Tibial artery (tissue), 4 donors: ENCODE results near the gene ABTB2.

Experiments used
- DNase-seq, 2 donors: peaks; one replicate each; pipeline ENCODE4 v3.0.0-alpha.2; 2019
- H3K27ac ChIP-seq, 2 donors: fragments of 200-600 bp; sonication (generic) in 1 of 2; 1 replicate in 1 of 2; 2 replicates in 1 of 2; pipeline ENCODE4 v1.5.1; 2018 to 2019; ENCODE audit warnings: mild to moderate bottlenecking in 1 of 2
- H3K27me3 ChIP-seq, 2 donors: fragments of 200-600 bp; sonication (generic) in 1 of 2; one replicate each; pipeline versions ENCODE4 v1.5.1 to v1.6.0; 2016 to 2019
- H3K36me3 ChIP-seq, 3 donors: fragments of 200-600 bp; sonication (generic) in 2 of 3; one replicate each; pipeline ENCODE4 v1.5.1; 2016 to 2019; ENCODE audit warnings: mild to moderate bottlenecking in 2 of 3
- H3K4me1 ChIP-seq, 4 donors: fragments of 200-600 bp; sonication (generic) in 2 of 4; 1 replicate in 3 of 4; 2 replicates in 1 of 4; pipeline ENCODE4 v1.5.1; 2016 to 2019
- H3K4me3 ChIP-seq, 2 donors: fragments of 200-600 bp; sonication (generic) in 1 of 2; 1 replicate in 1 of 2; 2 replicates in 1 of 2; pipeline ENCODE4 v1.5.1; 2018 to 2019; ENCODE audit warnings: mild to moderate bottlenecking in 2 of 2
- H3K9me3 ChIP-seq, 3 donors: fragments of 200-600 bp; sonication (generic) in 1 of 3; one replicate each; pipeline ENCODE4 v1.5.1; 2016 to 2019
- intact Hi-C: fragments of 100-400 bp; cut with DNase I; formaldehyde crosslinking; loops from one replicate; pipeline ENCODE4 v1.15.0; 2023; ENCODE audit warnings: low total_unique reads
- TF ChIP-seq, protein P1 (sequence below), 2 experiments: fragments of 200-600 bp in 1 of 2; fragments of 450-650 bp in 1 of 2; IDR thresholded peaks; one replicate each; pipeline ENCODE4 v1.5.1; 2017 to 2019; ENCODE audit warnings: antibody characterized with exemption in 2 of 2, mild to moderate bottlenecking in 1 of 2, moderate library complexity in 1 of 2

Gene ABTB2

DNA sequence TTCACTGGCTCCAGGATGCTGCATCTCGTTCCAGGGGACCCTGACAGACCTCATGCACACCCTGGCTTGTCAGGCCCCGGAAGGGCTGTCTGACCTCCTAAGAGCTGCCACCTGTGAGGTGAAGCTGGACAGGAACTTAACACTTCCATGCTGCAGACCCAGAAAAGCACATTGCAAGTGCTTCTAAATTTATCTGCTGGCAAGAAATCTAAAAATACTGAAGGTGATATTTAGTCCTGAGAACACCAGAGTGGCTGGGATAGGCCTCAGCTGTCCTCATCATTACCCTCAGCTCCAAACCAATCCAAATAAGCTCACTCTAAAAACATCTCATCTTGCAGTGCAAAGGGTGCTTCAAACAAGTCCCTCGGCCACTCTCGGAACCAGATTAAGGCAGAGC is 46.7 kb downstream of the ABTB2 start:
- DNase-seq: no peak
- H3K4me3 ChIP-seq: no peak overlapping the region
- peaks cover 0 to 15% (median 3%) of the 10 kb centered on the region in 4 donors for H3K4me1 ChIP-seq

DNA sequence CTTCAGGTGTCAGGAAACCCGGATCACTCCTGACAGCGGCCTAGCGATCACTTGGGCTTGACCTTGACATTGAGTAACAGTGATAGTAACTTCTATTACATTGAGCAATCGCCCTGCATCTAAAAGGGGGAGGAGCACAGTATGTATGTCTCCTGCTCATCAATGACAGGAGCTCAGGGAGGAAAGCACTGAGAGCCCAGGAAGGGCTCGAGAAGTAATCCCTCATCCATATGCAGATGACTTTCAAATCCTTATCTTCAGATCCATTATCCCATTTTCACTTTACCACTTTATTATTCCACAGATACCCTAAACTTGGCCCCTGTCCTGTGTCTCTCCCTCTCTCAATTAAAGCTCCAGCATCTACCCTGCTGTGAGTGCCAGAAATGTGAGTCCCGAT is 47.8 kb downstream of the ABTB2 start:
- Histone ChIP-seq H3K4me3 (no peak overlapping the region), H3K27ac (no peak overlapping the region)

More for the DNA sequence above, 46.7 kb downstream of the ABTB2 start:
- Histone ChIP-seq H3K36me3 (no peaks in the 10 kb centered on the region), H3K27ac (no peak overlapping the region), H3K9me3 (no peaks in the 10 kb centered on the region), H3K27me3 (no peaks in the 10 kb centered on the region)
- intact Hi-C loops: no loop called here
- TF ChIP-seq, protein P1, sequence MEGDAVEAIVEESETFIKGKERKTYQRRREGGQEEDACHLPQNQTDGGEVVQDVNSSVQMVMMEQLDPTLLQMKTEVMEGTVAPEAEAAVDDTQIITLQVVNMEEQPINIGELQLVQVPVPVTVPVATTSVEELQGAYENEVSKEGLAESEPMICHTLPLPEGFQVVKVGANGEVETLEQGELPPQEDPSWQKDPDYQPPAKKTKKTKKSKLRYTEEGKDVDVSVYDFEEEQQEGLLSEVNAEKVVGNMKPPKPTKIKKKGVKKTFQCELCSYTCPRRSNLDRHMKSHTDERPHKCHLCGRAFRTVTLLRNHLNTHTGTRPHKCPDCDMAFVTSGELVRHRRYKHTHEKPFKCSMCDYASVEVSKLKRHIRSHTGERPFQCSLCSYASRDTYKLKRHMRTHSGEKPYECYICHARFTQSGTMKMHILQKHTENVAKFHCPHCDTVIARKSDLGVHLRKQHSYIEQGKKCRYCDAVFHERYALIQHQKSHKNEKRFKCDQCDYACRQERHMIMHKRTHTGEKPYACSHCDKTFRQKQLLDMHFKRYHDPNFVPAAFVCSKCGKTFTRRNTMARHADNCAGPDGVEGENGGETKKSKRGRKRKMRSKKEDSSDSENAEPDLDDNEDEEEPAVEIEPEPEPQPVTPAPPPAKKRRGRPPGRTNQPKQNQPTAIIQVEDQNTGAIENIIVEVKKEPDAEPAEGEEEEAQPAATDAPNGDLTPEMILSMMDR (IDR thresholded peaks at IDR 0.05): no peak

DNA sequence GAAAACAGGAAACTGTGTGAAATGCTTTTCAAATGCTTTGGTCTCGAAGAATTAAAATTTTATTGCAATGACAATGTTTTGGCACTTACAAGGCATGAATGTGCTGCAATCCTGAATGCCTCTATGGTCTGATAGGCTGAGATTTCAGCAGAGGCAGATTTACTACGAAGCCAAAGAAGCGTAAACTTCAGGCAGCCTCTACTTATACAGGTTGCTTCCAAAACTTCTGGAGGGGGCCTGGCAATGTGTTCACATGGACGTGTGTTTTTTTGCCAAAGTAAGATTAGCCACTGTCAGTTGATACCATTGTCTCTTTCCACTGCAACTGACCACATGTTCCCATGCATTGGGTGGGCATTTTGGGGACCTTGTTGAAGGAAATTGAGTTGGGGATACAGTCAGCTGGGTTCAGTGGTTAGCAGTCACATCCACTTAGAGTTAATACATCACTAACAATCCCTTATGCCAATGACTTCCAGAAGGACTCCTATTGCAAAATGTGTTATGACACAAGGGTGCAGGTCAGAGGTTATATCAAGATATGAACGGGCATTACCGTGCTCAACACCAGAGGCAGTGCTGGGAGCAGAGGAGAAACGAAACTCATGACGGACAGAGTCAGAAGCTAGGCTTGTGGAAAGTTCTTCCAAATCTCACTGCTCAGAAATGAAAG is 48.8 kb downstream of the ABTB2 start:
- H3K27ac ChIP-seq: no peak overlapping the region
- TF ChIP-seq, protein P1 (IDR thresholded peaks at IDR 0.05): no peak
- H3K27me3 ChIP-seq: no peaks in the 10 kb centered on the region
- peaks cover 0 to 15% (median 3%) of the 10 kb centered on the region in 4 donors for H3K4me1 ChIP-seq
- no peaks in the 10 kb centered on the region for H3K9me3 ChIP-seq
- peak in 1 of 2 donors; percentile 37 for DNase-seq
- no peak overlapping the region for H3K4me3 ChIP-seq
- intact Hi-C loops: no loop called here
- no peaks in the 10 kb centered on the region for H3K36me3 ChIP-seq

More for the DNA sequence above, 47.8 kb downstream of the ABTB2 start:
- H3K27me3 ChIP-seq: no peaks in the 10 kb centered on the region
- TF ChIP-seq, protein P1 (IDR thresholded peaks at IDR 0.05): no peak
- no peak for DNase-seq
- peaks cover 0 to 15% (median 3%) of the 10 kb centered on the region in 4 donors for H3K4me1 ChIP-seq
- intact Hi-C loops: no loop called here
- H3K36me3 ChIP-seq: no peaks in the 10 kb centered on the region
- H3K9me3 ChIP-seq: no peaks in the 10 kb centered on the region

DNA sequence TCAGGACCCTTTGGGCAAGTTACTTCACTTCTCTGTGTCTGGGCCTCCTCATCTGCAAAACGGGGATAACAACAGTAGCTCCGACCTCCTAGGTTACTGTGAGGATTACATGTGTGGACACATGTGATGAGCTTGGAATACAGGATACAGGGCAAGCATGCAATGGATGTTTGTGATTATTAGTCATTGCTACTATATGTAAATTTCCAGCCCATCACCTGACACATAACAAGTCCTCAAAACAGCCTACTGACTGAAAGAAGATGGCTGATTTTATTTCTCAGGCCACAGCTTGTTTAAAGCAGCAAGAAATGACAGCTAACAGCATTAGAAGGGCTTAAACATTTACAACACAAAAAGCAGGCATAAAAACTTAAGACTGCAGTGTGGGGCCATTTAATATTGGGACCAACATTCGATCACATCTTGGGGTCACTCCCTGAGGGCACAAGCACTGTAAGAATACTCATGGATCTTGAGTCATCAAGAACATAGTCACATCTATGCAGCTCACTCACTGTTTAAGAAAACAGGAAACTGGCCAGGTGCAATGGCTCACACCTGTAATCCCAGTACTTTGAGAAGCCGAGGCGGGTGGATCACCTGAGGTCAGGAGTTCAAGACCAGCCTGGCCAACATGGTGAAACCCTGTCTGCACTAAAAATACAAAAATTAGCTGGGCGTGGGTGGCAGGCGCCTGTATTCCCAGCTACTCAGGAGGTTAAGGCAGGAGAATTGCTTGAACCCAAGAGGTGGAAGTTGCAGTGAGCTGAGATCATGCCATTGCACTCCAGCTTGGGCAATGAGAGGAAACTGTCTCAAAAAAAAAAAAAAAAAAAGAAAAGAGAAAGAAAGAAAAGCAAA is 49.5 kb downstream of the ABTB2 start:
- Histone ChIP-seq H3K27ac (no peak overlapping the region), H3K36me3 (no peaks in the 10 kb centered on the region), H3K27me3 (no peaks in the 10 kb centered on the region), H3K4me1 (peaks cover 0 to 15% (median 3%) of the 10 kb centered on the region in 4 donors), H3K9me3 (no peaks in the 10 kb centered on the region), H3K4me3 (no peak overlapping the region)
- no peak for DNase-seq
- intact Hi-C loops: no loop called here
- TF ChIP-seq, protein P1 (IDR thresholded peaks at IDR 0.05): no peak

DNA sequence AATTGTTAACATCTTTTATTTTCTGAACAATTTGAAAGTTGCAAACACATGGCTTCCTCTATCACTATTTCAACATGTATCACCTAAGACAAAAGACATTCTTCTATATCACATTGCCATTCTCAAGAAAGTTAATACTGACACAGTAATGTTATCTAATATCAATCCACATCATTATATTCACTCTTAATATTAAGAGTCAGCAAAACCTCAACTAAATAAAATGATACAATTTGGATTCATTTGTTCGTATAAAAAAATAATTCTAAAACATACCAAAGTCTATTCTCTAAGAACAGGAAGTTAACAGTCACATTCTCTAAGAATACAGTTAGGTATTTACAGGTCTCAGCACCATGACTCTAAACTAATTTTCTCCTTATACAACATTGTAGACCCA is 52.0 kb downstream of the ABTB2 start:
- intact Hi-C loops: no loop called here
- DNase-seq: no peak
- H3K4me1 ChIP-seq: peaks cover 0 to 26% (median 5%) of the 10 kb centered on the region in 4 donors
- H3K9me3 ChIP-seq: no peaks in the 10 kb centered on the region
- H3K36me3 ChIP-seq: no peaks in the 10 kb centered on the region
- H3K27ac ChIP-seq: no peak overlapping the region
- no peak overlapping the region for H3K4me3 ChIP-seq
- H3K27me3 ChIP-seq: no peaks in the 10 kb centered on the region
- TF ChIP-seq, protein P1 (IDR thresholded peaks at IDR 0.05): no peak
